Suppressor macrophage treated with lipopolysaccharide for 4 hours (primary cell): ENCODE measurements around the gene CEP350.
"Not testable (repeated sequence)": the region's sequence is repeated elsewhere in the genome, so short reads cannot be mapped to it uniquely, and the experiment has no call there.

Source experiments
- DNase-seq: peaks from one replicate; pipeline ENCODE4 v3.0.0-alpha.2; 2020

CEP350 gene

GRCh38 chr1:180131510-180131909 is 176.9 kb downstream of the CEP350 start:
- peak; percentile 96 for DNase-seq

GRCh38 chr1:180133193-180133592 is 178.6 kb downstream of the CEP350 start:
- no peak for DNase-seq

GRCh38 chr1:180133688-180134087 is 179.1 kb downstream of the CEP350 start:
- not testable (repeated sequence) for DNase-seq

GRCh38 chr1:180135535-180135934 is 180.9 kb downstream of the CEP350 start:
- DNase-seq = no peak

GRCh38 chr1:180136331-180136967 is 181.8 kb downstream of the CEP350 start:
- no peak for DNase-seq

- no peak for DNase-seq
Observed at GRCh38 chr1:180136968-180137356, 182.4 kb downstream of the CEP350 start.

- DNase-seq = peak; percentile 39
Observed at GRCh38 chr1:180137776-180138175, 183.2 kb downstream of the CEP350 start.

GRCh38 chr1:180141381-180141934 is 186.8 kb downstream of the CEP350 start:
- DNase-seq = no peak

GRCh38 chr1:180143359-180143758 is 188.7 kb downstream of the CEP350 start:
- DNase-seq = no peak

- no peak for DNase-seq
Observed at GRCh38 chr1:180144659-180145357, 190.2 kb downstream of the CEP350 start.

- DNase-seq = no peak
Observed at GRCh38 chr1:180145446-180145845, 190.8 kb downstream of the CEP350 start.

- DNase-seq = peak; percentile 78
Observed at GRCh38 chr1:180150982-180151381, 196.4 kb downstream of the CEP350 start.

- DNase-seq = no peak
Observed at GRCh38 chr1:180151508-180151907, 196.9 kb downstream of the CEP350 start.

GRCh38 chr1:180152588-180152987 is 198.0 kb downstream of the CEP350 start:
- no peak for DNase-seq

- DNase-seq = no peak
Observed at GRCh38 chr1:180153032-180153431, 198.4 kb downstream of the CEP350 start.

- no peak for DNase-seq
Observed at GRCh38 chr1:180154003-180154324, 199.4 kb downstream of the CEP350 start.

GRCh38 chr1:180154325-180155181 is 199.9 kb downstream of the CEP350 start, which contains the start of gene QSOX1:
Gene QSOX1 (plus strand): TSS chr1:180154869. CDS start chr1:180154908, 39 bp downstream.
- DNase-seq = peak; percentile 94

- DNase-seq = no peak
Observed at GRCh38 chr1:180155182-180155682, 200.6 kb downstream of the CEP350 start.

- peak; percentile 77 for DNase-seq
Observed at GRCh38 chr1:180156201-180156600, 201.6 kb downstream of the CEP350 start.

- DNase-seq = peak; percentile 46
Observed at GRCh38 chr1:180156631-180157091, 202.1 kb downstream of the CEP350 start.

GRCh38 chr1:180157108-180157507 is 202.5 kb downstream of the CEP350 start:
- DNase-seq = no peak

GRCh38 chr1:180157576-180158057 is 203.0 kb downstream of the CEP350 start:
- DNase-seq = no peak
